Duodenal mucosa (tissue), 2 donors: ENCODE results near the gene TNS1.
A peak's percentile ranks its signal among the peaks of the same experiment; 100 is the strongest.

Source experiments
- H3K27ac ChIP-seq: one replicate; pipeline ENCODE4 v1.7.0; 2013; ENCODE audit warnings: low read depth, low read length
- H3K27me3 ChIP-seq, 2 donors: one replicate each; pipeline ENCODE4 v1.7.0; 2013; ENCODE audit warnings: low read length in 2 of 2, control low read depth in 1 of 2; ENCODE audit not compliant: insufficient read depth in 2 of 2, control insufficient read depth in 1 of 2
- H3K36me3 ChIP-seq, 2 donors: one replicate each; pipeline ENCODE4 v1.7.0; 2013; ENCODE audit warnings: low read length in 2 of 2, control low read depth in 1 of 2; ENCODE audit not compliant: insufficient read depth in 2 of 2, control insufficient read depth in 1 of 2
- H3K4me1 ChIP-seq, 2 donors: one replicate each; pipeline ENCODE4 v1.7.0; 2013; ENCODE audit warnings: low read length in 2 of 2, control low read depth in 1 of 2; ENCODE audit not compliant: insufficient read depth in 2 of 2, control insufficient read depth in 1 of 2
- H3K4me3 ChIP-seq, 2 donors: one replicate each; pipeline ENCODE4 v1.7.0; 2013; ENCODE audit warnings: low read length in 2 of 2, low read depth in 1 of 2
- H3K9ac ChIP-seq, 2 donors: one replicate each; pipeline ENCODE4 v1.7.0; 2013; ENCODE audit warnings: low read length in 2 of 2, low read depth in 1 of 2
- H3K9me3 ChIP-seq, 2 donors: one replicate each; pipeline ENCODE4 v1.7.0; 2013; ENCODE audit warnings: low read length in 2 of 2, control low read depth in 1 of 2; ENCODE audit not compliant: control insufficient read depth in 1 of 2

The TNS1 gene

GRCh38 chr2:217937446-217937845 is 65.3 kb downstream of the TNS1 start:
- H3K27me3 ChIP-seq: no peaks in the 10 kb centered on the region
- no peaks in the 10 kb centered on the region for H3K9me3 ChIP-seq
- no peak overlapping the region for H3K4me3 ChIP-seq
- peaks cover 34 to 52% of the 10 kb centered on the region in 2 donors for H3K4me1 ChIP-seq
- H3K36me3 ChIP-seq: no peaks in the 10 kb centered on the region
- H3K9ac ChIP-seq: no peak overlapping the region
- H3K27ac ChIP-seq: peak overlapping the region; percentile 59

- H3K4me1 ChIP-seq: peaks cover 34 to 52% of the 10 kb centered on the region in 2 donors
- H3K36me3 ChIP-seq: no peaks in the 10 kb centered on the region
- no peaks in the 10 kb centered on the region for H3K9me3 ChIP-seq
- peak overlapping the region; percentile 59 for H3K27ac ChIP-seq
- H3K27me3 ChIP-seq: no peaks in the 10 kb centered on the region
- H3K4me3 ChIP-seq: no peak overlapping the region
- no peak overlapping the region for H3K9ac ChIP-seq
These were observed 65.8 kb downstream of the TNS1 start for GRCh38 chr2:217936952-217937351.

GRCh38 chr2:217935901-217936684 is 66.7 kb downstream of the TNS1 start:
- Histone ChIP-seq H3K9me3 (no peaks in the 10 kb centered on the region), H3K27me3 (no peaks in the 10 kb centered on the region), H3K4me1 (peaks cover 34 to 52% of the 10 kb centered on the region in 2 donors), H3K36me3 (no peaks in the 10 kb centered on the region), H3K9ac (no peak overlapping the region), H3K27ac (peak overlapping the region; percentile 45), H3K4me3 (no peak overlapping the region)

- Histone ChIP-seq H3K27me3 (no peaks in the 10 kb centered on the region), H3K9me3 (no peaks in the 10 kb centered on the region), H3K36me3 (no peaks in the 10 kb centered on the region), H3K27ac (peak overlapping the region; percentile 71), H3K4me1 (peaks cover 34 to 53% of the 10 kb centered on the region in 2 donors), H3K9ac (peak overlapping the region; percentile 30 to 32), H3K4me3 (no peak overlapping the region)
These were observed 67.4 kb downstream of the TNS1 start for GRCh38 chr2:217935235-217935879.

GRCh38 chr2:217934321-217935131 is 68.3 kb downstream of the TNS1 start:
- Histone ChIP-seq H3K9me3 (no peaks in the 10 kb centered on the region), H3K27me3 (no peaks in the 10 kb centered on the region), H3K9ac (peak overlapping the region; percentile 30 to 32), H3K27ac (peak overlapping the region; percentile 71), H3K36me3 (no peaks in the 10 kb centered on the region), H3K4me3 (no peak overlapping the region), H3K4me1 (peaks cover 34 to 61% of the 10 kb centered on the region in 2 donors)

- H3K4me3 ChIP-seq: no peak overlapping the region
- no peaks in the 10 kb centered on the region for H3K36me3 ChIP-seq
- H3K27me3 ChIP-seq: no peaks in the 10 kb centered on the region
- H3K4me1 ChIP-seq: peaks cover 39 to 60% of the 10 kb centered on the region in 2 donors
- H3K27ac ChIP-seq: peak overlapping the region; percentile 68
- H3K9ac ChIP-seq: no peak overlapping the region
- H3K9me3 ChIP-seq: no peaks in the 10 kb centered on the region
These were observed 69.2 kb downstream of the TNS1 start for GRCh38 chr2:217933617-217933993.

- Histone ChIP-seq H3K27me3 (no peaks in the 10 kb centered on the region), H3K36me3 (no peaks in the 10 kb centered on the region), H3K9ac (no peak overlapping the region), H3K27ac (peak overlapping the region; percentile 68), H3K4me3 (no peak overlapping the region), H3K4me1 (peaks cover 42 to 58% of the 10 kb centered on the region in 2 donors), H3K9me3 (no peaks in the 10 kb centered on the region)
These were observed 69.8 kb downstream of the TNS1 start for GRCh38 chr2:217932803-217933616.

- no peaks in the 10 kb centered on the region for H3K27me3 ChIP-seq
- H3K4me3 ChIP-seq: no peak overlapping the region
- H3K36me3 ChIP-seq: no peaks in the 10 kb centered on the region
- H3K9me3 ChIP-seq: no peaks in the 10 kb centered on the region
- H3K4me1 ChIP-seq: peaks cover 40 to 49% of the 10 kb centered on the region in 2 donors
- no peak overlapping the region for H3K9ac ChIP-seq
- H3K27ac ChIP-seq: no peak overlapping the region
These were observed 70.8 kb downstream of the TNS1 start for GRCh38 chr2:217931846-217932560.
